ENCODE data around the gene ITPRID1.
"Not testable (repeated sequence)": the region's sequence is repeated elsewhere in the genome, so short reads cannot be mapped to it uniquely, and the experiment has no call there.

ITPRID1 gene

GRCh38 chr7:31517513-31517912 is 3.6 kb downstream of the ITPRID1 start:
- no peak for DNase-seq

- DNase-seq: no peak
Measured at GRCh38 chr7:31518766-31519165, 4.9 kb downstream of the ITPRID1 start.

- no peak for DNase-seq
Measured at GRCh38 chr7:31521336-31522010, 7.6 kb downstream of the ITPRID1 start.

- DNase-seq: no peak
Measured at GRCh38 chr7:31526864-31527263, 13.0 kb downstream of the ITPRID1 start.

- no peak for DNase-seq
Measured at GRCh38 chr7:31529103-31529502, 15.2 kb downstream of the ITPRID1 start.

- not testable (repeated sequence) for DNase-seq
Measured at GRCh38 chr7:31540651-31541185, 26.8 kb downstream of the ITPRID1 start.

- DNase-seq: no peak
Measured at GRCh38 chr7:31545549-31545948, 31.7 kb downstream of the ITPRID1 start.

GRCh38 chr7:31549611-31550010 is 35.7 kb downstream of the ITPRID1 start:
- DNase-seq: no peak

- DNase-seq: no peak
Measured at GRCh38 chr7:31550432-31550831, 36.5 kb downstream of the ITPRID1 start.

GRCh38 chr7:31553661-31554081 is 39.8 kb downstream of the ITPRID1 start:
- no peak for DNase-seq

DNA sequence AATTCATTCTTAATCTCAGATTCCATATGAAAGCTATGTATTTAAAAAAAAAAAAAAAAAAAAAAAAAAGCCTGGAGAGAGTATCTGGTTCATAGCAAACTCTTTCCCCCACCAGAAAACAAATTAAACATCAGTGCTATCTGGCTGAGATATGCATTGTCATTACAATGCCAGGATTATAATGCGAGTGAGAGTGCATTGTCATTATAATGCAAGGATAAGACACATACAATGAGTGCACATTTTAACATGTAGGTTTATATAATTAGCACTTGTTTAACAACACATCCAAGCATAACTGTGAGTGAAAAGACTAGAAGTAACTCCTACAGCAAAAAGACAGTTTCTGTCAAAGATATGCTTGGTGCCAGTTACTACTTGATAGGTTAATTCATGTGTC is 48.1 kb downstream of the ITPRID1 start:
- DNase-seq: no peak

- DNase-seq: no peak
Measured at GRCh38 chr7:31563522-31563921, 49.6 kb downstream of the ITPRID1 start.

GRCh38 chr7:31563951-31564350 is 50.1 kb downstream of the ITPRID1 start:
- no peak for DNase-seq

DNA sequence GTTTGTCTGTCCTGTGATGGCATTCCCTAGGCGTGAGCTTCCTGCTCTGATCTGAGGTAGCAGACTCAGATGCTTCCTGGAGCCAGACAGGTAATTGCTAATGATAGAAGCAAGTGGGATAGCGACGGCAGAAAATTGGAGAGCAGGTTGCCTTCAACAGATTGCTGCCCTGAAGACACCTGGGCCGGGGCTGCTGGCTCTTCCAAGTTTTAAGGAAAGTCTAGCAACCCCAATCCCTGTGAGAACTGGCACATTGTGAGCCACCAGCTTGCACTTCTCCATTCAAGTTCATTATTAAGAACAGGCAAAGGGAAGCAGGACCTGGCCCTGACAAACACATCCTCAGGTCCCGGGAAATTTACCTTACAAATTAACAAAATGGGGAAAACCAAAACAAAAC is 50.8 kb downstream of the ITPRID1 start:
- DNase-seq: no peak

DNA sequence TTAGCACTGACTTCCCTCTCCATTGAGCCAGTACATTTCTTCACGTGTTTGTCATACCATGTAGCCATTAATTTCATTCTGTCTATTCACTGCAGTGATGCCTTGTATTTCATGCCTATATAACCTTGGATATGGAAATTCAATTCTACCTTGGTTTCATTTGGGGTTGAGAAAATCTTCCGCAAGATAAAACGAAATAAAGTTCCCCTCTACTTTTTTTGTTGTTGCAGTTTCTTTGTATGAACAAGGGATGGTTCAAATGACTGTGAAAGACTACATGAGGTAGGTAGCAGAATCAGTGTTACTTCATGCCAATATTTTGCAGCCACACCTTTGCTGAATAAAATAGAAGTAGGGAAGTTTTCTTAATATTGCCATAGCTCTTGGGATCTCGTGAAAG is 55.6 kb downstream of the ITPRID1 start:
- DNase-seq: no peak

DNA sequence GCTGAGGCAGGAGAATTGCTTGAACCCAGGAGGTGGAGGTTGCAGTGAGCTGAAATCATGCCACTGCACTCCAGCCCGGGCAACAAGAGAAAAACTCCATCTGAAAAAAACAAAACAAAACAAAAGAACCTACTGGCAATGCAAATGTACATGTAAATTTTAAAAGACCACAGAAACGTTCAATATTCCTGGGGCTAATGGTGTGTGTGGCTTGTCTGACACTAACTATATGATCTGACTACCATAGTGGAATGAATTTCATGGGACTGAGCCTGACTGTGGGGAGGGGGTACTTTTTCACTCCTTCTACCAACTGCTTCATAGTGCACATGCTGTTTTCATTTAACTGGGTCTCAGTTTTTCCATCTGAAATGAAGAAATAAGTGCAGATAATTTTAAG is 69.6 kb downstream of the ITPRID1 start:
- DNase-seq: no peak

- DNase-seq: no peak
Measured at GRCh38 chr7:31583942-31584341, 70.1 kb downstream of the ITPRID1 start.

GRCh38 chr7:31595390-31595789 is 81.5 kb downstream of the ITPRID1 start:
- DNase-seq: no peak

GRCh38 chr7:31602041-31602625 is 88.2 kb downstream of the ITPRID1 start:
- no peak for DNase-seq

DNA sequence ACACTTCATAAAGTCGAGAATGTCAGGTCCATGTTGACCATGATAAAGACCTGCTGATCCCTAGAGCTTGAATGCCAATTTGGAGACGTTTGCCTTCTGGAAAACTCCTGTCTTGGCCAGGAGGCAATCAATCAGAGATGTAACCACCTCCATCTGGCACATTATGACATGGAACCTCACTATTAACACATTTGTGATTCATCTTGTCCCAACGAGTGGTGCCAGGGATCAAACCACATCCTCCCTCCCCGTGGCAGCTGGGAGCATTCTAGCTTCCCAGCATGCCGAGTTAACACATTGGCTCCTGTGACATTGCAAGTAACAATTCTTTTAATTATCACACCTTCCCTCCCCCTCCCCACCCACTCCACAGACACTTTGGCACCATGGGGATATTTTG is 89.2 kb downstream of the ITPRID1 start:
- no peak for DNase-seq

- no peak for DNase-seq
Measured at GRCh38 chr7:31613604-31614003, 99.7 kb downstream of the ITPRID1 start.

DNA sequence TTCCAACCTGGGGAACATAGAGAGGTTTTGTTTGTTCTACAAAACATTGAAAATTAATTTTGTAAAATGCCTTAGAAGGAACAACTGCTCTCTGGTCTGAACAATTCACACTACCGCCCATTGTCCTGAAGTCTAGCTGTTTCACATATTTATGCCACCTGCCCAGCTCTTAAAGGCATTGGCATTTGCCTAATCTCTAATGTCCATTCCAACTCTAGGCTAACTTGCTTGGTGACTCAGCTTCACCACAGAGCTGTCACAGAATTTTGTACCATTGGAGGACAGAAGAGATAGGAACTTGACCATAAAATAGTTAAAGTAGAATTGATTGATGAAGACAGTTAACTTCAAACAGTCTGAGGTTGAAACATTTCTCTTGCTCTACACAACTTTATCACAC is 119.6 kb downstream of the ITPRID1 start:
- no peak for DNase-seq

GRCh38 chr7:31633894-31634494 is 120.1 kb downstream of the ITPRID1 start:
- DNase-seq: no peak

- DNase-seq: no peak
Measured at GRCh38 chr7:31640381-31640780, 126.5 kb downstream of the ITPRID1 start.
